Gastrocnemius medialis (tissue), 4 donors: ENCODE data around the gene SLC25A17. TPM values are rescaled to one million over a fixed set of nuclear protein-coding genes. Genes with fewer than 3 reads are reported as not detected.
"Not testable (repeated sequence)": the region's sequence is repeated elsewhere in the genome, so short reads cannot be mapped to it uniquely, and the experiment has no call there.

Experiments
- ATAC-seq, 2 donors: fragments of 150-250 bp; one replicate each; pipeline ENCODE4 v1.9.1; 2016
- DNase-seq, 2 donors: peaks; one replicate each; pipeline ENCODE4 v3.0.0-alpha.2; 2019
- H3K27ac ChIP-seq, 4 donors: fragments of 200-600 bp; sonication (generic); 1 replicate in 1 of 4; 2 replicates in 3 of 4; pipeline ENCODE4 v1.5.1; 2016 to 2018; ENCODE audit warnings: mild to moderate bottlenecking in 2 of 4, moderate library complexity in 1 of 4
- H3K27me3 ChIP-seq, 3 donors: fragments of 200-600 bp; sonication (generic) in 2 of 3; 1 replicate in 1 of 3; 2 replicates in 2 of 3; pipeline versions ENCODE4 v1.5.1 to v1.6.0; 2016 to 2019; ENCODE audit warnings: mild to moderate bottlenecking in 1 of 3, moderate library complexity in 1 of 3
- H3K36me3 ChIP-seq, 2 donors: fragments of 200-600 bp; sonication (generic) in 1 of 2; one replicate each; pipeline ENCODE4 v1.5.1; 2017 to 2018
- H3K4me1 ChIP-seq, 2 donors: fragments of 200-600 bp; sonication (generic) in 1 of 2; one replicate each; pipeline ENCODE4 v1.5.1; 2016 to 2017; ENCODE audit warnings: mild to moderate bottlenecking in 2 of 2
- H3K4me3 ChIP-seq, 4 donors: fragments of 200-600 bp; sonication (generic) in 3 of 4; 1 replicate in 1 of 4; 2 replicates in 3 of 4; pipeline ENCODE4 v1.5.1; 2016 to 2019; ENCODE audit warnings: mild to moderate bottlenecking in 2 of 4
- H3K9me3 ChIP-seq, 3 donors: fragments of 200-600 bp; sonication (generic) in 2 of 3; 1 replicate in 1 of 3; 2 replicates in 2 of 3; pipeline ENCODE4 v1.5.1; 2016 to 2019
- CTCF ChIP-seq, 5 experiments: fragments of 450-650 bp in 3 of 5; fragments of 200-600 bp in 2 of 5; sonication (generic) in 2 of 5; IDR thresholded peaks in 4 of 5; conservative IDR thresholded peaks in 1 of 5; 1 replicate in 4 of 5; 2 replicates in 1 of 5; pipeline ENCODE4 v1.5.1; 2016 to 2019; ENCODE audit warnings: antibody characterized with exemption in 5 of 5, mild to moderate bottlenecking in 3 of 5, moderate library complexity in 3 of 5
- POLR2A ChIP-seq, 2 donors: fragments of 450-650 bp; IDR thresholded peaks; one replicate each; pipeline ENCODE4 v1.6.1; 2017; ENCODE audit warnings: antibody characterized with exemption in 2 of 2, mild to moderate bottlenecking in 2 of 2, moderate library complexity in 2 of 2
- in situ Hi-C, 4 donors: fragments of 200-750 bp; cut with MboI; loops; one replicate each; pipeline versions ENCODE4 v1.15.0 to v1.8.0; 2017; ENCODE audit warnings: low sequenced_read_pairs in 4 of 4
- intact Hi-C: fragments of 100-400 bp; cut with DNase I; formaldehyde crosslinking; loops from one replicate; pipeline ENCODE4 v1.15.1; 2023; ENCODE audit warnings: low total_unique reads
- total RNA-seq, 4 donors: library from RNA; depleted of rRNA; stranded (reverse); fragments of >200 nt; gene quantifications; one replicate each; pipeline versions ENCODE4 v1.1.0 to v1.2.3, GENCODE V29; 2016

SLC25A17 gene
- total RNA-seq, 4 donors from 2014 or later = 2.6 to 12.2 (median 3.8) TPM

GRCh38 chr22:40797427-40797826 is 21.7 kb downstream of the SLC25A17 start:
- no peak for DNase-seq
- TF ChIP-seq POLR2A (IDR thresholded peaks at IDR 0.05) (no peak), CTCF (IDR thresholded peaks at IDR 0.05 in 4 of 5, conservative IDR thresholded peaks at IDR 0.05 in 1 of 5) (no peak)
- in situ Hi-C loops = no loop called here
- intact Hi-C loops = no loop called here
- Histone ChIP-seq H3K9me3 (no peaks in the 10 kb centered on the region), H3K4me3 (no peak overlapping the region), H3K27me3 (no peaks in the 10 kb centered on the region), H3K4me1 (peaks cover 3 to 6% of the 10 kb centered on the region in 2 donors), H3K27ac (no peak overlapping the region), H3K36me3 (peaks cover 0 to 13% of the 10 kb centered on the region in 2 donors)
- no peak for ATAC-seq

- Histone ChIP-seq H3K9me3 (no peaks in the 10 kb centered on the region), H3K36me3 (peaks cover 0 to 31% of the 10 kb centered on the region in 2 donors), H3K27me3 (no peaks in the 10 kb centered on the region), H3K4me3 (no peak overlapping the region), H3K27ac (no peak overlapping the region), H3K4me1 (peaks cover 0 to 3% of the 10 kb centered on the region in 2 donors)
- TF ChIP-seq POLR2A (IDR thresholded peaks at IDR 0.05) (no peak), CTCF (IDR thresholded peaks at IDR 0.05 in 4 of 5, conservative IDR thresholded peaks at IDR 0.05 in 1 of 5) (no peak)
- DNase-seq = no peak
- no peak for ATAC-seq
- intact Hi-C loops = no loop called here
- in situ Hi-C loops = no loop called here
These were observed 26.7 kb downstream of the SLC25A17 start for GRCh38 chr22:40792451-40792850.

DNA sequence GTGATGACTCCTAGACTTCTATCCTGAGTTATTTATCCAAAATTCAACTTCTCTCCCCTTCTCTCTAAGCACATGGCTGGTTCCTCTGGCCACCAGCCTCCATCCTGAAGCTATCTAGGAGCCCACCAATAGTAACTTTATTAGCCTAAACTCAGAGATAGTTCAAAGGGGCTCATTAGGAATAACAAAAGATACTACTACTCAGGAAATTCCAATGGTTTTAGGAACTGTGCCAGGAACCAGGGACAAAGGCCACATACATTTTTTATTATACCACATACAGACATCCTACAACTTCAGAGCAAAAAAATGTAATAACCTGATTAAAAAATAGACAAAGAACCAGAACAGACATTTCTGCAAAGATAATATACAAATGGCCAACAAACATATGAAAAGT is 27.9 kb downstream of the SLC25A17 start:
- no peaks in the 10 kb centered on the region for H3K4me1 ChIP-seq
- intact Hi-C loops (no loop called here), in situ Hi-C loops (no loop called here)
- H3K4me3 ChIP-seq = no peak overlapping the region
- TF ChIP-seq CTCF (IDR thresholded peaks at IDR 0.05 in 4 of 5, conservative IDR thresholded peaks at IDR 0.05 in 1 of 5) = no peak
- no peak for TF ChIP-seq POLR2A (IDR thresholded peaks at IDR 0.05)
- ATAC-seq = no peak
- DNase-seq = no peak
- H3K36me3 ChIP-seq = peaks cover 0 to 37% of the 10 kb centered on the region in 2 donors
- H3K27ac ChIP-seq = no peak overlapping the region
- no peaks in the 10 kb centered on the region for H3K27me3 ChIP-seq
- H3K9me3 ChIP-seq = no peaks in the 10 kb centered on the region

- no peaks in the 10 kb centered on the region for H3K9me3 ChIP-seq
- peaks cover 0 to 37% of the 10 kb centered on the region in 2 donors for H3K36me3 ChIP-seq
- no peak overlapping the region for H3K4me3 ChIP-seq
- TF ChIP-seq POLR2A (IDR thresholded peaks at IDR 0.05) = no peak
- TF ChIP-seq CTCF (IDR thresholded peaks at IDR 0.05 in 4 of 5, conservative IDR thresholded peaks at IDR 0.05 in 1 of 5) = no peak
- in situ Hi-C loops (no loop called here), intact Hi-C loops (no loop called here)
- H3K27ac ChIP-seq = no peak overlapping the region
- no peaks in the 10 kb centered on the region for H3K4me1 ChIP-seq
- no peak for DNase-seq
- H3K27me3 ChIP-seq = no peaks in the 10 kb centered on the region
- no peak for ATAC-seq
These were observed 30.0 kb downstream of the SLC25A17 start for GRCh38 chr22:40789131-40789530.

GRCh38 chr22:40782521-40782920 is 36.6 kb downstream of the SLC25A17 start:
- Histone ChIP-seq H3K4me1 (no peaks in the 10 kb centered on the region), H3K9me3 (no peaks in the 10 kb centered on the region), H3K27ac (no peak overlapping the region), H3K4me3 (no peak overlapping the region), H3K27me3 (no peaks in the 10 kb centered on the region), H3K36me3 (peaks cover 0 to 27% of the 10 kb centered on the region in 2 donors)
- DNase-seq (no peak), ATAC-seq (no peak)
- intact Hi-C loops (no loop called here), in situ Hi-C loops (no loop called here)
- TF ChIP-seq CTCF (IDR thresholded peaks at IDR 0.05 in 4 of 5, conservative IDR thresholded peaks at IDR 0.05 in 1 of 5) = no peak
- TF ChIP-seq POLR2A (IDR thresholded peaks at IDR 0.05) = no peak

- in situ Hi-C loops, H3K4me3 ChIP-seq, H3K27me3 ChIP-seq, intact Hi-C loops, H3K4me1 ChIP-seq, H3K27ac ChIP-seq, H3K9me3 ChIP-seq, ATAC-seq, DNase-seq: not testable (repeated sequence)
- H3K36me3 ChIP-seq = peaks cover 0 to 27% of the 10 kb centered on the region in 2 donors
These were observed 37.4 kb downstream of the SLC25A17 start for GRCh38 chr22:40781749-40782148.
